Left lung (tissue), 14 donors: ENCODE results near the gene RBPJ. TPM values are rescaled to one million over a fixed set of nuclear protein-coding genes. Genes with fewer than 3 reads are reported as not detected.

Source experiments
- ATAC-seq: fragments of 200-7000 bp; cut with Tn5 transposase; one replicate; pipeline ENCODE4 v1.9.1; 2020; ENCODE audit warnings: moderate library complexity
- DNase-seq, 4 donors: peaks; one replicate each; pipeline ENCODE4 v3.0.0-alpha.2; 2013 to 2020
- H3K27ac ChIP-seq, 2 donors: fragments of 200-600 bp; sonication (generic) in 1 of 2; one replicate each; pipeline versions ENCODE4 v1.5.0 to v1.8.0; 2020 to 2021
- H3K27me3 ChIP-seq, 2 donors: fragments of 200-600 bp; sonication (generic) in 1 of 2; one replicate each; pipeline versions ENCODE4 v1.5.0 to v1.8.0; 2020 to 2021
- H3K36me3 ChIP-seq, 2 donors: fragments of 200-600 bp; sonication (generic) in 1 of 2; one replicate each; pipeline versions ENCODE4 v1.5.0 to v1.8.0; 2020 to 2021
- H3K4me1 ChIP-seq, 2 donors: fragments of 200-600 bp; one replicate each; pipeline ENCODE4 v1.8.0; 2021
- H3K4me3 ChIP-seq, 2 donors: fragments of 200-600 bp; sonication (generic) in 1 of 2; one replicate each; pipeline versions ENCODE4 v1.5.0 to v1.8.0; 2020 to 2021; ENCODE audit warnings: mild to moderate bottlenecking in 1 of 2
- H3K9me3 ChIP-seq, 2 donors: fragments of 200-600 bp; sonication (generic) in 1 of 2; one replicate each; pipeline versions ENCODE4 v1.5.0 to v1.8.0; 2020 to 2021
- CTCF ChIP-seq, 2 donors: fragments of 200-600 bp; sonication (generic) in 1 of 2; IDR thresholded peaks; one replicate each; pipeline versions ENCODE4 v1.5.0 to v1.8.0; 2021; ENCODE audit warnings: antibody characterized with exemption in 2 of 2
- intact Hi-C, 2 donors: fragments of 100-400 bp; cut with DNase I; formaldehyde crosslinking; loops; one replicate each; pipeline versions ENCODE4 v1.11.2 to v1.14.2; 2022
- long read RNA-seq, 12 donors: library from polyadenylated mRNA in 2 of 12; unstranded in 2 of 12; transcript quantifications; one replicate each; pipeline ENCODE4 v2.0.0 and lab custom pipeline, GENCODE V29; 2019 to 2026
- polyA plus RNA-seq, 6 donors: library from polyadenylated mRNA; unstranded; fragments of 120-200 nt; gene quantifications; one replicate each; pipeline ENCODE4 v1.2.1, GENCODE V29; 2013; ENCODE audit not compliant: insufficient read length in 6 of 6
- total RNA-seq, 2 donors: library from RNA; stranded (reverse); fragmentation: NEBNext Ultra II Directional; extraction: Animal tissue kit (Norgen Biotek cat#: 25700); gene quantifications; one replicate each; pipeline ENCODE4 v1.2.1, GENCODE V29; 2021
- donor health status: DM: no; HTN: yes; CAD: no.
- donor health status: DM: no; HTN: no; CAD: no.

RBPJ gene
- total RNA-seq (100 to 1,000 TPM in 1 of 2 donors, 10 to 100 TPM in 1; 88.6 to 127 TPM), polyA plus RNA-seq (100 to 1,000 TPM in 4 of 6 donors, 10 to 100 TPM in 2; 93.8 to 126 (median 105) TPM)
- long read RNA-seq, donor 1, full-length matches to known transcripts = 19 of 51 reads
- long read RNA-seq, donor 1, partial matches to known transcripts = 32 of 51 reads
- long read RNA-seq, donor 1, other reads (novel, unspliced or antisense) = 0 of 51 reads
- long read RNA-seq, donor 2, full-length matches to known transcripts = 24 of 48 reads
- long read RNA-seq, donor 2, partial matches to known transcripts = 24 of 48 reads
- long read RNA-seq, donor 2, other reads (novel, unspliced or antisense) = 0 of 48 reads
- long read RNA-seq, donor 3, full-length matches to known transcripts = 17 of 17 reads
- long read RNA-seq, donor 3, partial matches to known transcripts = 0 of 17 reads
- long read RNA-seq, donor 3, other reads (novel, unspliced or antisense) = 0 of 17 reads
- long read RNA-seq, donor 4, full-length matches to known transcripts = 29 of 55 reads
- long read RNA-seq, donor 4, partial matches to known transcripts = 16 of 55 reads
- long read RNA-seq, donor 4, other reads (novel, unspliced or antisense) = 10 of 55 reads
- long read RNA-seq, donor 5, full-length matches to known transcripts = 17 of 17 reads
- long read RNA-seq, donor 5, partial matches to known transcripts = 0 of 17 reads
- long read RNA-seq, donor 5, other reads (novel, unspliced or antisense) = 0 of 17 reads
- long read RNA-seq, donor 6, full-length matches to known transcripts = 12 of 12 reads
- long read RNA-seq, donor 6, partial matches to known transcripts = 0 of 12 reads
- long read RNA-seq, donor 6, other reads (novel, unspliced or antisense) = 0 of 12 reads
- long read RNA-seq, donor 7, full-length matches to known transcripts = 6 of 6 reads
- long read RNA-seq, donor 7, partial matches to known transcripts = 0 of 6 reads
- long read RNA-seq, donor 7, other reads (novel, unspliced or antisense) = 0 of 6 reads
- long read RNA-seq, donor 8, full-length matches to known transcripts = 13 of 13 reads
- long read RNA-seq, donor 8, partial matches to known transcripts = 0 of 13 reads
- long read RNA-seq, donor 8, other reads (novel, unspliced or antisense) = 0 of 13 reads
- long read RNA-seq, donor 9 = 0 reads
- long read RNA-seq, donor 10, full-length matches to known transcripts = 37 of 69 reads
- long read RNA-seq, donor 10, partial matches to known transcripts = 14 of 69 reads
- long read RNA-seq, donor 10, other reads (novel, unspliced or antisense) = 18 of 69 reads
- long read RNA-seq, donor 11, full-length matches to known transcripts = 29 of 29 reads
- long read RNA-seq, donor 11, partial matches to known transcripts = 0 of 29 reads
- long read RNA-seq, donor 11, other reads (novel, unspliced or antisense) = 0 of 29 reads
- long read RNA-seq, donor 12, full-length matches to known transcripts = 13 of 13 reads
- long read RNA-seq, donor 12, partial matches to known transcripts = 0 of 13 reads
- long read RNA-seq, donor 12, other reads (novel, unspliced or antisense) = 0 of 13 reads

GRCh38 chr4:26320538-26321372, at the start of gene RBPJ:
RBPJ (plus strand) TSS chr4:26321014; CDS start chr4:26321029, 15 bp downstream.
- peak; percentile 84 for ATAC-seq

GRCh38 chr4:26271703-26272102, 49.1 kb upstream of the RBPJ start:
- intact Hi-C loops = no loop called here
- H3K9me3 ChIP-seq = no peaks in the 10 kb centered on the region
- peak overlapping the region in 1 of 2 donors; percentile 88 for H3K27ac ChIP-seq
- no peak for TF ChIP-seq CTCF (IDR thresholded peaks at IDR 0.05)
- DNase-seq (no peak), ATAC-seq (no peak)
- H3K4me1 ChIP-seq = peaks cover 0 to 60% of the 10 kb centered on the region in 2 donors
- H3K4me3 ChIP-seq = no peak overlapping the region
- H3K27me3 ChIP-seq = no peaks in the 10 kb centered on the region
- no peaks in the 10 kb centered on the region for H3K36me3 ChIP-seq

More at GRCh38 chr4:26320538-26321372, at the start of gene RBPJ:
- Histone ChIP-seq H3K27me3 (no peaks in the 10 kb centered on the region), H3K36me3 (no peaks in the 10 kb centered on the region), H3K27ac (peak within 1 kb of the TSS; percentile 94 to 99), H3K4me1 (peaks cover 14 to 48% of the 10 kb centered on the region in 2 donors), H3K9me3 (peaks cover 0 to 2% of the 10 kb centered on the region in 2 donors), H3K4me3 (peak within 1 kb of the TSS; percentile 79 to 82)
- TF ChIP-seq CTCF (IDR thresholded peaks at IDR 0.05) = no peak
- DNase-seq = peak; percentile 95 to 99 (median 96)
- intact Hi-C loops = no loop called here

GRCh38 chr4:26272654-26273615, 47.9 kb upstream of the RBPJ start:
- peak; percentile 15 for ATAC-seq
- Histone ChIP-seq H3K4me1 (peaks cover 0 to 54% of the 10 kb centered on the region in 2 donors), H3K9me3 (no peaks in the 10 kb centered on the region), H3K27me3 (no peaks in the 10 kb centered on the region), H3K36me3 (no peaks in the 10 kb centered on the region), H3K27ac (peak overlapping the region in 1 of 2 donors; percentile 88), H3K4me3 (peak overlapping the region in 1 of 2 donors; percentile 35)
- no peak for TF ChIP-seq CTCF (IDR thresholded peaks at IDR 0.05)
- intact Hi-C loops = no loop called here
- DNase-seq = no peak
